ENCODE measurements around the gene HOXD1.

The HOXD1 gene

DNA sequence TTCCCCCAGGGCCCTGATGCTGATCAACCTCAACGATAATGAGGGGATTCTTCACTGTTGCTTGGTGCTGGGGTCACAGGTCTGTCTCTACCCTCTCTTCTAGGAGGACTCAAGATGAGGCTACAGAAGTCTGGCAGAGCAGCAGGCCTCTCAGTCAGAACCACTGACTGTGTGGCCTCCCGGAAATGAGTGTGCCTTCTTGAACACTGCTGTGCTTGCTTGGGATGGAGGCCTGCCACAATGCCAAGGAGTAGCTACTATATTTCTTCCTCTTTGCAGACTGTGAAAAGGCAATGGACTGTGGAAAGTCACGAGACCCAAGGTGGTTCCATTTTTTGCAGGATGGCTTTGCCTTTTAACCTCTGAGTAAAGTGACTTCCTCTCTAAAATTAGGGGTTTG, 5.8 kb upstream of the HOXD1 start:
- TF ChIP-seq FOXP2 (optimal IDR thresholded peaks at IDR 0.05; ENCODE audit: borderline replicate concordance, extremely low read depth, extremely low read length, insufficient read depth) (no peak), TAF1 (IDR thresholded peaks at IDR 0.05; ENCODE audit: borderline replicate concordance, insufficient read depth, low read length) (no peak), SIN3A (IDR thresholded peaks at IDR 0.05; ENCODE audit: borderline replicate concordance, insufficient read depth, low read length) (no peak), POLR2AphosphoS5 (IDR thresholded peaks at IDR 0.05; ENCODE audit: low read depth, low read length) (no peak)
- TF ChIP-seq, protein P1, sequence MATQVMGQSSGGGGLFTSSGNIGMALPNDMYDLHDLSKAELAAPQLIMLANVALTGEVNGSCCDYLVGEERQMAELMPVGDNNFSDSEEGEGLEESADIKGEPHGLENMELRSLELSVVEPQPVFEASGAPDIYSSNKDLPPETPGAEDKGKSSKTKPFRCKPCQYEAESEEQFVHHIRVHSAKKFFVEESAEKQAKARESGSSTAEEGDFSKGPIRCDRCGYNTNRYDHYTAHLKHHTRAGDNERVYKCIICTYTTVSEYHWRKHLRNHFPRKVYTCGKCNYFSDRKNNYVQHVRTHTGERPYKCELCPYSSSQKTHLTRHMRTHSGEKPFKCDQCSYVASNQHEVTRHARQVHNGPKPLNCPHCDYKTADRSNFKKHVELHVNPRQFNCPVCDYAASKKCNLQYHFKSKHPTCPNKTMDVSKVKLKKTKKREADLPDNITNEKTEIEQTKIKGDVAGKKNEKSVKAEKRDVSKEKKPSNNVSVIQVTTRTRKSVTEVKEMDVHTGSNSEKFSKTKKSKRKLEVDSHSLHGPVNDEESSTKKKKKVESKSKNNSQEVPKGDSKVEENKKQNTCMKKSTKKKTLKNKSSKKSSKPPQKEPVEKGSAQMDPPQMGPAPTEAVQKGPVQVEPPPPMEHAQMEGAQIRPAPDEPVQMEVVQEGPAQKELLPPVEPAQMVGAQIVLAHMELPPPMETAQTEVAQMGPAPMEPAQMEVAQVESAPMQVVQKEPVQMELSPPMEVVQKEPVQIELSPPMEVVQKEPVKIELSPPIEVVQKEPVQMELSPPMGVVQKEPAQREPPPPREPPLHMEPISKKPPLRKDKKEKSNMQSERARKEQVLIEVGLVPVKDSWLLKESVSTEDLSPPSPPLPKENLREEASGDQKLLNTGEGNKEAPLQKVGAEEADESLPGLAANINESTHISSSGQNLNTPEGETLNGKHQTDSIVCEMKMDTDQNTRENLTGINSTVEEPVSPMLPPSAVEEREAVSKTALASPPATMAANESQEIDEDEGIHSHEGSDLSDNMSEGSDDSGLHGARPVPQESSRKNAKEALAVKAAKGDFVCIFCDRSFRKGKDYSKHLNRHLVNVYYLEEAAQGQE (IDR thresholded peaks at IDR 0.05; ENCODE audit: insufficient read depth in 1 of 2, low read depth in 2 of 2, low read length in 2 of 2) = no peak

- TF ChIP-seq TAF1 (IDR thresholded peaks at IDR 0.05; ENCODE audit: borderline replicate concordance, insufficient read depth, low read length) = no peak
- TF ChIP-seq POLR2AphosphoS5 (IDR thresholded peaks at IDR 0.05; ENCODE audit: low read depth, low read length) = no peak
- TF ChIP-seq SIN3A (IDR thresholded peaks at IDR 0.05; ENCODE audit: borderline replicate concordance, insufficient read depth, low read length) = no peak
- TF ChIP-seq, protein P1 (IDR thresholded peaks at IDR 0.05; ENCODE audit: insufficient read depth in 1 of 2, low read depth in 2 of 2, low read length in 2 of 2) = no peak
- no peak for TF ChIP-seq FOXP2 (optimal IDR thresholded peaks at IDR 0.05; ENCODE audit: borderline replicate concordance, extremely low read depth, extremely low read length, insufficient read depth)
These were observed 3.7 kb upstream of the HOXD1 start for GRCh38 chr2:176184749-176185148.

- TF ChIP-seq TAF1 (IDR thresholded peaks at IDR 0.05; ENCODE audit: borderline replicate concordance, insufficient read depth, low read length) = no peak
- no peak for TF ChIP-seq FOXP2 (optimal IDR thresholded peaks at IDR 0.05; ENCODE audit: borderline replicate concordance, extremely low read depth, extremely low read length, insufficient read depth)
- TF ChIP-seq POLR2AphosphoS5 (IDR thresholded peaks at IDR 0.05; ENCODE audit: low read depth, low read length) = no peak
- TF ChIP-seq, protein P1 (IDR thresholded peaks at IDR 0.05; ENCODE audit: insufficient read depth in 1 of 2, low read depth in 2 of 2, low read length in 2 of 2) = no peak
- TF ChIP-seq SIN3A (IDR thresholded peaks at IDR 0.05; ENCODE audit: borderline replicate concordance, insufficient read depth, low read length) = no peak
These were observed 2.4 kb upstream of the HOXD1 start for GRCh38 chr2:176186024-176186423.

DNA sequence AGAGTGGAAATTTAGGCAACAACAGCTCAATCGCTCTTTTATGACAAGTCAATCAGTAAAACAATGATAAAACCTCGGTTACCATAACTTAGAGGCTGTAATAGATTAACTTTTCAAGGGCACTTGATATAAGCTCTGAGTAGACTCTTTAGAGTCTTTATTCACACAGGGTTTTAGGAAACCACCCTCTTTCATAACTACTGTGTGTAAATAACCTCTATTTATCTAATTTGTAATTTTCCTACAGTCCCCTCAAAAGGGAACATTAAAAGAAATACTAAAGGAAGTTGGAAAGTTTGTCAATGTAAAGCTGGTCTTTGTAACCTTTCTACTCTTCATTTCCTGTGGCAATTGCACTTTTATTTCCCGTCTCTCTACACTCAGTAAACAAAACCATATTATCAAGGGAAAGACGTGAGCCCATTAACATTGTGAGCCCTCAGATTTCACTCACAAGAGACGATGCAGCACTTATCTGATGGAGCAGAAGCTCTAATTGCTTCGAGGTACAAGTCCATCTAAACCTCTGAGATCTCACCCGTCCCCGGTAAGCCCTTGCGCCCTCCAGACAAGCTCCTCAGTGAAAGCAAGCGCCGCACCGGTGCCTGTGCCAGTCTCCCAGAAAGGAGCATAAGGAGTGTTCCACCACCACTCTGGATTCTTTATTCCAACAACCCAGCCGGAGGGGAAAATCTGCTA, 1.1 kb upstream of the HOXD1 start:
- TF ChIP-seq, protein P1 (IDR thresholded peaks at IDR 0.05; ENCODE audit: insufficient read depth in 1 of 2, low read depth in 2 of 2, low read length in 2 of 2) = no peak
- TF ChIP-seq SIN3A (IDR thresholded peaks at IDR 0.05; ENCODE audit: borderline replicate concordance, insufficient read depth, low read length) (no peak), TAF1 (IDR thresholded peaks at IDR 0.05; ENCODE audit: borderline replicate concordance, insufficient read depth, low read length) (no peak), POLR2AphosphoS5 (IDR thresholded peaks at IDR 0.05; ENCODE audit: low read depth, low read length) (no peak), FOXP2 (optimal IDR thresholded peaks at IDR 0.05; ENCODE audit: borderline replicate concordance, extremely low read depth, extremely low read length, insufficient read depth) (no peak)

Measured in PFSK-1 (cell line).